IMR-90 (cell line): ENCODE results near the gene SSU72.

Source experiments
- CEBPB ChIP-seq: IDR thresholded peaks from 2 replicates; pipeline ENCODE4 v1.6.1; 2012; ENCODE audit warnings: low read depth, low read length, improper control_type of control experiment
- CHD1 ChIP-seq: IDR thresholded peaks from 2 replicates; pipeline ENCODE4 v1.6.1; 2012; ENCODE audit warnings: low read depth, low read length, improper control_type of control experiment
- MAFK ChIP-seq: IDR thresholded peaks from 2 replicates; pipeline ENCODE4 v1.6.1; 2012; ENCODE audit warnings: low read depth, low read length, improper control_type of control experiment
- MXI1 ChIP-seq: IDR thresholded peaks from 2 replicates; pipeline ENCODE4 v1.6.1; 2012; ENCODE audit warnings: low read depth, mild to moderate bottlenecking, low read length, moderate library complexity, borderline replicate concordance
- NFE2L2 ChIP-seq: fragments of 150-350 bp; IDR thresholded peaks from 2 replicates; pipeline ENCODE4 v1.6.1; 2016; ENCODE audit warnings: low read depth, mild to moderate bottlenecking, low read length
- POLR2A ChIP-seq: IDR thresholded peaks from 2 replicates; pipeline ENCODE4 v1.6.1; 2012; ENCODE audit warnings: mild to moderate bottlenecking, low read depth, low read length
- RAD21 ChIP-seq: IDR thresholded peaks from 2 replicates; pipeline ENCODE4 v1.6.1; 2012; ENCODE audit warnings: low read length, improper control_type of control experiment
- RCOR1 ChIP-seq: IDR thresholded peaks from 2 replicates; pipeline ENCODE4 v1.6.1; 2012; ENCODE audit warnings: mild to moderate bottlenecking, low read length, improper control_type of control experiment; ENCODE audit not compliant: insufficient replicate concordance
- RFX5 ChIP-seq: IDR thresholded peaks from 2 replicates; pipeline ENCODE4 v1.8.0; 2012; ENCODE audit warnings: low read depth, mild to moderate bottlenecking, low read length, moderate library complexity
- SMC3 ChIP-seq: fragments of 150-350 bp; IDR thresholded peaks from 2 replicates; pipeline ENCODE4 v1.6.1; 2016; ENCODE audit warnings: low read depth, mild to moderate bottlenecking, antibody characterized with exemption, low read length, moderate library complexity
- TF ChIP-seq, protein P1 (sequence below): fragments of 150-350 bp; IDR thresholded peaks from 2 replicates; pipeline ENCODE4 v1.6.1; 2016; ENCODE audit warnings: low read depth, mild to moderate bottlenecking, low read length, moderate library complexity, borderline replicate concordance
- TF ChIP-seq, protein P2 (sequence below): conservative IDR thresholded peaks from 2 replicates; pipeline ENCODE4 v1.5.1; 2012; ENCODE audit warnings: mild to moderate bottlenecking, low read depth, low read length, improper control_type of control experiment
- TF ChIP-seq, protein P3 (sequence below): fragments of 150-350 bp; IDR thresholded peaks from 2 replicates; pipeline ENCODE4 v1.6.1; 2017; ENCODE audit warnings: mild to moderate bottlenecking, antibody characterized with exemption, low read length, low read depth

DNA sequence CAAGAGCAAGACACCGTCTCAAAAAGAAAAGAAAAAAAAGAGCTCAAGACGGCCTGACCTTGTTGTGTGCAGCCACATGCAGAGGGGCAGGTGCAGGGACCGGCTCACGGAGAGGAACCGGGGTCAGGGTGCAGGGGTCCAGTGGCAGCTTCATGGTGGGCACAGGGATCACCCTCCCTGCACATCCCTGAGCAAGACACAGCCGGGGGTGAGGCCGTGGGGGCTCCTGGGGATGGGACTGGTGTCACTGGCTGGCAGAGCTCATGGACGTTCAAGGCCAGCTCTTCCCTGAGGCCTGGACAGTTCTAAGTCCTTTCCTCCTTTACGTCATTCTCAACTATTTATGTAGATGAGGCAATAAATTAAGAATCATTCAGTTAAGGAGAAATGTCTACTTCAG, 27.7 kb downstream of the SSU72 start:
- TF ChIP-seq, protein P1, sequence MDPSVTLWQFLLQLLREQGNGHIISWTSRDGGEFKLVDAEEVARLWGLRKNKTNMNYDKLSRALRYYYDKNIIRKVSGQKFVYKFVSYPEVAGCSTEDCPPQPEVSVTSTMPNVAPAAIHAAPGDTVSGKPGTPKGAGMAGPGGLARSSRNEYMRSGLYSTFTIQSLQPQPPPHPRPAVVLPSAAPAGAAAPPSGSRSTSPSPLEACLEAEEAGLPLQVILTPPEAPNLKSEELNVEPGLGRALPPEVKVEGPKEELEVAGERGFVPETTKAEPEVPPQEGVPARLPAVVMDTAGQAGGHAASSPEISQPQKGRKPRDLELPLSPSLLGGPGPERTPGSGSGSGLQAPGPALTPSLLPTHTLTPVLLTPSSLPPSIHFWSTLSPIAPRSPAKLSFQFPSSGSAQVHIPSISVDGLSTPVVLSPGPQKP, result no peak
- TF ChIP-seq, protein P2, sequence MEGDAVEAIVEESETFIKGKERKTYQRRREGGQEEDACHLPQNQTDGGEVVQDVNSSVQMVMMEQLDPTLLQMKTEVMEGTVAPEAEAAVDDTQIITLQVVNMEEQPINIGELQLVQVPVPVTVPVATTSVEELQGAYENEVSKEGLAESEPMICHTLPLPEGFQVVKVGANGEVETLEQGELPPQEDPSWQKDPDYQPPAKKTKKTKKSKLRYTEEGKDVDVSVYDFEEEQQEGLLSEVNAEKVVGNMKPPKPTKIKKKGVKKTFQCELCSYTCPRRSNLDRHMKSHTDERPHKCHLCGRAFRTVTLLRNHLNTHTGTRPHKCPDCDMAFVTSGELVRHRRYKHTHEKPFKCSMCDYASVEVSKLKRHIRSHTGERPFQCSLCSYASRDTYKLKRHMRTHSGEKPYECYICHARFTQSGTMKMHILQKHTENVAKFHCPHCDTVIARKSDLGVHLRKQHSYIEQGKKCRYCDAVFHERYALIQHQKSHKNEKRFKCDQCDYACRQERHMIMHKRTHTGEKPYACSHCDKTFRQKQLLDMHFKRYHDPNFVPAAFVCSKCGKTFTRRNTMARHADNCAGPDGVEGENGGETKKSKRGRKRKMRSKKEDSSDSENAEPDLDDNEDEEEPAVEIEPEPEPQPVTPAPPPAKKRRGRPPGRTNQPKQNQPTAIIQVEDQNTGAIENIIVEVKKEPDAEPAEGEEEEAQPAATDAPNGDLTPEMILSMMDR, result no peak
- no peak for TF ChIP-seq POLR2A
- TF ChIP-seq RAD21, result no peak
- TF ChIP-seq CEBPB, result no peak
- TF ChIP-seq RFX5, result no peak
- TF ChIP-seq SMC3, result no peak
- no peak for TF ChIP-seq MAFK
- no peak for TF ChIP-seq CHD1
- TF ChIP-seq RCOR1, result no peak
- TF ChIP-seq, protein P3, sequence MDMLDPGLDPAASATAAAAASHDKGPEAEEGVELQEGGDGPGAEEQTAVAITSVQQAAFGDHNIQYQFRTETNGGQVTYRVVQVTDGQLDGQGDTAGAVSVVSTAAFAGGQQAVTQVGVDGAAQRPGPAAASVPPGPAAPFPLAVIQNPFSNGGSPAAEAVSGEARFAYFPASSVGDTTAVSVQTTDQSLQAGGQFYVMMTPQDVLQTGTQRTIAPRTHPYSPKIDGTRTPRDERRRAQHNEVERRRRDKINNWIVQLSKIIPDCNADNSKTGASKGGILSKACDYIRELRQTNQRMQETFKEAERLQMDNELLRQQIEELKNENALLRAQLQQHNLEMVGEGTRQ, result no peak
- TF ChIP-seq NFE2L2, result no peak
- no peak for TF ChIP-seq MXI1
